K562 (cell line): ENCODE results near the gene FOS. TPM values are rescaled to one million over a fixed set of nuclear protein-coding genes. Genes with fewer than 3 reads are reported as not detected.

Source experiments
- ATAC-seq: fragments of 200-7000 bp; cut with Tn5 transposase; 3 replicates; pipeline ENCODE4 v1.9.1; 2020; ENCODE audit warnings: moderate library complexity
- BruUV-seq: library from RNA; stranded (reverse); fragments of 400-500 nt; replicated peaks from 2 replicates; lab custom pipeline; 2021; lab: Mats Ljungman, UMichigan
- CTCF ChIA-PET: fragments of 300-600 bp; formaldehyde crosslinking; extraction: SDS; loops from one replicate; lab custom pipeline; 2021; ENCODE audit warnings: low intra/inter-chr PET ratio; lab: Yijun Ruan, JAX
- POLR2A ChIA-PET: fragments of 300-600, 350-650 bp; sonication (Branson Sonifier 250); formaldehyde crosslinking; extraction: SDS; loops from one replicate; lab custom pipeline; 2021; ENCODE audit warnings: antibody characterized with exemption, inconsistent platforms; lab: Yijun Ruan, JAX
- DNase-seq, 4 experiments: peaks; one replicate each; pipeline versions ENCODE4 v3.0.0 to v3.0.0-alpha.2; 2011 to 2018; ENCODE audit warnings: low spot score in 3 of 4, mixed read lengths in 3 of 4; ENCODE audit errors: extremely low read depth in 1 of 4
- FAIRE-seq: peaks from 2 replicates; lab custom pipeline; 2011; peaks lifted over from hg19 to GRCh38; lab: Jason Lieb, UNC
- H2AFZ ChIP-seq: 2 replicates; pipeline ENCODE4 v1.6.0; 2011; ENCODE audit warnings: low read depth, low read length, control low read depth, inconsistent platforms
- H3K27ac ChIP-seq: fragments of 200-600 bp; 3 replicates; pipeline ENCODE4 v1.8.0; 2011; ENCODE audit warnings: low read depth, mild to moderate bottlenecking, control low read depth, inconsistent platforms, low read length, moderate library complexity, mixed read lengths; ENCODE audit errors: extremely low read depth
- H3K27me3 ChIP-seq, 2 experiments: fragments of 300-600 bp in 1 of 2; 2 replicates in 1 of 2; 3 replicates in 1 of 2; pipeline versions ENCODE4 v1.6.0 to v1.8.0; 2011; ENCODE audit warnings: inconsistent platforms in 2 of 2, low read length in 2 of 2, mild to moderate bottlenecking in 1 of 2, mixed read lengths in 1 of 2, moderate library complexity in 1 of 2; ENCODE audit not compliant: control insufficient read depth in 2 of 2, insufficient read depth in 2 of 2
- H3K36me3 ChIP-seq: fragments of 300-600 bp; 3 replicates; pipeline ENCODE4 v1.8.0; 2011; ENCODE audit warnings: mild to moderate bottlenecking, low read length, inconsistent platforms; ENCODE audit not compliant: control insufficient read depth, insufficient read depth
- H3K4me1 ChIP-seq, 2 experiments: fragments of 200-600 bp in 1 of 2; replicated peaks in 1 of 2; 2 replicates in 1 of 2; 3 replicates in 1 of 2; pipeline versions ENCODE4 v1.5.1 to v1.8.0; 2011; ENCODE audit warnings: inconsistent platforms in 2 of 2, low read length in 2 of 2, mild to moderate bottlenecking in 1 of 2, mixed read lengths in 1 of 2, moderate library complexity in 1 of 2; ENCODE audit not compliant: control insufficient read depth in 2 of 2, insufficient read depth in 2 of 2
- H3K4me2 ChIP-seq: 2 replicates; pipeline ENCODE4 v1.6.1; 2011; ENCODE audit warnings: low read length, control low read depth, inconsistent platforms, mixed read lengths; ENCODE audit not compliant: insufficient read depth
- H3K4me3 ChIP-seq: fragments of 200-600 bp; sonication (generic), shearing (Covaris generic); 2 replicates; pipeline ENCODE4 v1.5.1; 2016; ENCODE audit warnings: control low read depth, inconsistent platforms
- H3K79me2 ChIP-seq: fragments of 200-600 bp; 3 replicates; pipeline ENCODE4 v1.8.0; 2011; ENCODE audit warnings: low read length, inconsistent platforms; ENCODE audit not compliant: control insufficient read depth, insufficient read depth
- H3K9ac ChIP-seq, 2 experiments: 2 replicates each; pipeline versions ENCODE4 v1.6.0 to v1.6.1; 2011; ENCODE audit warnings: low read depth in 2 of 2, low read length in 2 of 2, control low read depth in 1 of 2, inconsistent platforms in 1 of 2, mild to moderate bottlenecking in 1 of 2, mixed read lengths in 1 of 2; ENCODE audit not compliant: insufficient read depth in 1 of 2
- H3K9me1 ChIP-seq: one replicate; pipeline ENCODE4 v1.6.0; 2011; ENCODE audit warnings: inconsistent platforms, mild to moderate bottlenecking, low read length, moderate library complexity; ENCODE audit not compliant: control insufficient read depth, insufficient read depth
- H3K9me3 ChIP-seq: replicated peaks from 2 replicates; pipeline ENCODE4 v1.5.1; 2011; ENCODE audit warnings: low read depth, low read length, inconsistent platforms; ENCODE audit not compliant: control insufficient read depth, insufficient read depth
- H4K20me1 ChIP-seq: replicated peaks from 2 replicates; pipeline ENCODE4 v1.6.1; 2011; ENCODE audit warnings: low read length, inconsistent platforms, mixed read lengths; ENCODE audit not compliant: control insufficient read depth, insufficient read depth
- BRCA1 ChIP-seq, 2 experiments: fragments of 450-650 bp in 1 of 2; sonication (generic) in 1 of 2; formaldehyde crosslinking in 1 of 2; IDR thresholded peaks; 2 replicates each; pipeline versions ENCODE4 v1.5.0 to v1.6.1; 2017 to 2020; ENCODE audit warnings: mild to moderate bottlenecking in 1 of 2, missing genetic modification reagents in 1 of 2
- FOXO4 ChIP-seq: fragments of 450-650 bp; formaldehyde crosslinking; IDR thresholded peaks from 2 replicates; pipeline ENCODE4 v1.4.0; 2020; ENCODE audit warnings: mild to moderate bottlenecking, moderate library complexity
- HEY1 ChIP-seq: fragments of 250-450 bp; sonication (Bioruptor Pico); IDR thresholded peaks from 2 replicates; pipeline ENCODE4 v1.5.0; 2020; ENCODE audit warnings: mild to moderate bottlenecking, moderate library complexity, borderline replicate concordance
- MLLT1 ChIP-seq, 2 experiments: fragments of 450-650 bp; IDR thresholded peaks; 2 replicates each; pipeline ENCODE4 v1.6.1; 2016
- MYC ChIP-seq, 2 experiments: fragments of 250-450 bp in 1 of 2; sonication (Bioruptor Pico) in 1 of 2; IDR thresholded peaks; 2 replicates each; pipeline versions ENCODE4 v1.5.1 to v1.6.1; 2012 to 2021; ENCODE audit warnings: low read depth in 2 of 2, borderline replicate concordance in 1 of 2, improper control_type of control experiment in 1 of 2, low read length in 1 of 2, mild to moderate bottlenecking in 1 of 2, moderate library complexity in 1 of 2
- ZBTB9 ChIP-seq: fragments of 450-650 bp; formaldehyde crosslinking; IDR thresholded peaks from 2 replicates; pipeline ENCODE4 v1.4.0; 2020; ENCODE audit warnings: mild to moderate bottlenecking, moderate library complexity
- ZNF584 ChIP-seq: fragments of 200-800 bp; sonication (Bioruptor generic); IDR thresholded peaks from 2 replicates; pipeline ENCODE4 v1.6.1; 2016; ENCODE audit warnings: low read depth, mild to moderate bottlenecking, missing genetic modification characterization, missing compliant biosample characterization
- WGBS: fragments of 100-300 bp; shearing (Covaris generic); methylation state at CpG from one replicate; pipeline ENCODE4 v1.1.6; 2016; ENCODE audit warnings: low coverage, mixed read lengths; ENCODE audit not compliant: insufficient coverage; ENCODE audit errors: missing lambda C conversion rate; 5-methylcytosine and 5-hydroxymethylcytosine counted together
- in situ Hi-C: fragments of 300-500 bp; cut with MboI; formaldehyde crosslinking; loops from 4 replicates; pipeline ENCODE4 v1.15.0; 2018; ENCODE audit warnings: inconsistent platforms, mixed read lengths
- intact Hi-C: fragments of 100-400 bp; cut with micrococcal nuclease; formaldehyde crosslinking; loops from 2 replicates; pipeline ENCODE4 v1.14.2; 2022
- polyA plus RNA-seq, 8 experiments: library from polyadenylated mRNA; depleted of rRNA in 4 of 8; stranded (reverse) in 5 of 8; unstranded in 3 of 8; fragments of >200 nt; fragmentation: Nextera tagmentation in 2 of 8; fragmentation: Illumina TruSeq in 1 of 8; extraction: Ambion mirVana in 2 of 8; extraction: Trizol in 1 of 8; gene quantifications; 2 replicates each; pipeline versions ENCODE4 v1.2.1 to v1.2.3, GENCODE V29; 2011 to 2014; ENCODE audit warnings: inconsistent platforms in 1 of 8, missing spikeins in 1 of 8
- total RNA-seq, 7 experiments: library from RNA; depleted of rRNA in 6 of 7; stranded (reverse); fragments of >200 nt in 6 of 7; fragmentation: Illumina TruSeq in 2 of 7; extraction: Trizol in 2 of 7; gene quantifications; 2 replicates each; pipeline versions ENCODE4 v1.2.1 to v1.2.3, GENCODE V29; 2011 to 2021; ENCODE audit warnings: low replicate concordance in 1 of 7
- TF ChIP-seq, protein P1 (sequence below): fragments of 450-650 bp; formaldehyde crosslinking; IDR thresholded peaks from 2 replicates; pipeline ENCODE4 v1.4.0; 2022; ENCODE audit warnings: mild to moderate bottlenecking, moderate library complexity

FOS gene
- total and polyA plus RNA-seq, 9 of the 15 experiments (the other 6 are each of a cell fraction or from before 2014, with no cell fraction given): 0.54 to 13.8 (median 8.9) TPM

DNA sequence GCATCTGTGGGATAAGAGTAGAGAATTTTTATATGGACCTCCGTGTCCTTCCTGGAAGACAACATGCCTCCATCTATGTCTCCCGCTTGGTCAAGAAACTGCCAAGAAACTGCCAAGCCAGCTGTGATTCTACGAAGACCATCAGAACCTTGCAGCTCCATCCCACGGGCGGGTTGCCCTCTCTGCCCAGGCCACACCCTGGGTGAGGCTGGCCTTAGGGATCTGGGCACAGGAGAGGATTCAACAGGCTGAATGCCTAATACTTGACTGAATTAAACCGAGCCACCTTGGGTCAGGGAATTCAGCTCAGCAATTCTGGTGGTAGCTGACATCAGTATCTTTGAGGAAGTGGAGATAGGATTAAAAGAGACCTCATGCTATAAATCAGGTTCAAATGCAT lies 37.8 kb upstream of the FOS start (continued):
- no peak for TF ChIP-seq FOXO4
- no peak for TF ChIP-seq BRCA1 (IDR thresholded peaks at IDR 0.05)
- no peak for TF ChIP-seq BRCA1 (CRISPR knock-in tag; IDR thresholded peaks at IDR 0.05)
- TF ChIP-seq, protein P1, sequence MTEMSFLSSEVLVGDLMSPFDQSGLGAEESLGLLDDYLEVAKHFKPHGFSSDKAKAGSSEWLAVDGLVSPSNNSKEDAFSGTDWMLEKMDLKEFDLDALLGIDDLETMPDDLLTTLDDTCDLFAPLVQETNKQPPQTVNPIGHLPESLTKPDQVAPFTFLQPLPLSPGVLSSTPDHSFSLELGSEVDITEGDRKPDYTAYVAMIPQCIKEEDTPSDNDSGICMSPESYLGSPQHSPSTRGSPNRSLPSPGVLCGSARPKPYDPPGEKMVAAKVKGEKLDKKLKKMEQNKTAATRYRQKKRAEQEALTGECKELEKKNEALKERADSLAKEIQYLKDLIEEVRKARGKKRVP (CRISPR knock-in tag): no peak
- TF ChIP-seq ZBTB9: no peak

DNA sequence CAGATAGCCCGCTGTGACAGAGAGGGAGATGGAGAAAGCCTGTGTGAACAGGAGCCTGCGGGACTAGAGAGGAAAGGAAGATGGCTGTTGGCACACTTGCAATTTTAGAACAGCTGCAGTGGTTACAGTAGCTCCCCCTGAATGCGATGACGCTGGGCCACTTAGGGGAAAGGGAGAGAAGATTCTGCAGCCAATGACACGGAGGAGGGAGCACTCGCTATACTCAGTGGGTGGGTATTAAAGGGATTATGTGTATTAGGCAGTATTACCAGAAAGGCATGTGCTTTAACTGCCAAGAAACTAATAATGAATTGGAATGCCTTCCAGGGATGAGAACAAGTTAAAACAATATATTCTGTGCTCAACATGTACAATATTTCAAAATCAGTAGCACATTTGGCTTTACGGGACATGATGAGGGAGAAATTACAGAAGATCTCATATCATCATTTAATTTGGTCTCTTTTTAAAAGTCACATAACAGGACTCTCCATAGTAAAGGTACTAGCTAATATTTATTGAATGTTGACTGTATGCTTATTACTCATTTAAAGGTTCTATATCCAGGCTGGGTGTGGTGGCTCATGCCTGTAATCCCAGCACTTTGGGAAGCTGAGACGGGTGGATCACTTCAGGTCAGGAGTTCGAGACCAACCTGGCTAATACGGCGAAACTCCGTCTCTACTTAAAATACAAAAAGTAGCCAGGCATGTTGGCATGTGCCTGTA lies 35.9 kb upstream of the FOS start:
- no peak for FAIRE-seq
- Histone ChIP-seq H3K4me1 (0 out of 5 replicates have a peak, but pooled peaks cover 0 to 4% of the 10 kb centered on the region in 2 experiments), H3K36me3 (no peaks in the 10 kb centered on the region), H3K9ac (no peak overlapping the region; a peak in 1 of 4 replicates), H3K4me3 (no peak overlapping the region), H3K9me1 (no peaks in the 10 kb centered on the region), H3K9me3 (no peaks in the 10 kb centered on the region), H3K79me2 (no peaks in the 10 kb centered on the region), H3K27ac (no peak overlapping the region), H3K27me3 (no peaks in the 10 kb centered on the region), H3K4me2 (no peak overlapping the region), H2AFZ (0 out of 2 replicates have a peak overlapping the region, but pooled peaks have one; percentile 16), H4K20me1 (no peaks in the 10 kb centered on the region)
- no TSS peak for BruUV-seq
- no peak for ATAC-seq
- DNase-seq: no peak
- ChIA-PET POLR2A (no interaction called here), CTCF (no interaction called here)
- TF ChIP-seq MLLT1 (IDR thresholded peaks at IDR 0.05) (no peak), ZNF584 (CRISPR knock-in tag) (no peak), MYC (IDR thresholded peaks at IDR 0.05; ENCODE audit: low read depth, low read length) (no peak), MYC (CRISPR knock-in tag; IDR thresholded peaks at IDR 0.05; ENCODE audit: borderline replicate concordance, low read depth) (no peak), HEY1 (no peak)
- in situ Hi-C loops (no loop called here), intact Hi-C loops (no loop called here)
- WGBS: 40% methylated on average over 10 of the region's 12 CpGs
